IMR-90 (cell line): ENCODE data around the gene OXSM.

Source experiments
- CEBPB ChIP-seq: IDR thresholded peaks from 2 replicates; pipeline ENCODE4 v1.6.1; 2012; ENCODE audit warnings: low read depth, low read length, improper control_type of control experiment
- FOS ChIP-seq: fragments of 150-350 bp; IDR thresholded peaks from 2 replicates; pipeline ENCODE4 v1.6.1; 2016; ENCODE audit warnings: low read depth, low read length
- MAFK ChIP-seq: IDR thresholded peaks from 2 replicates; pipeline ENCODE4 v1.6.1; 2012; ENCODE audit warnings: low read depth, low read length, improper control_type of control experiment
- MAZ ChIP-seq: IDR thresholded peaks from 2 replicates; pipeline ENCODE4 v1.6.1; 2012; ENCODE audit warnings: low read depth, mild to moderate bottlenecking, low read length, improper control_type of control experiment, moderate library complexity, borderline replicate concordance
- MXI1 ChIP-seq: IDR thresholded peaks from 2 replicates; pipeline ENCODE4 v1.6.1; 2012; ENCODE audit warnings: low read depth, mild to moderate bottlenecking, low read length, moderate library complexity, borderline replicate concordance
- POLR2A ChIP-seq: IDR thresholded peaks from 2 replicates; pipeline ENCODE4 v1.6.1; 2012; ENCODE audit warnings: mild to moderate bottlenecking, low read depth, low read length
- RAD21 ChIP-seq: IDR thresholded peaks from 2 replicates; pipeline ENCODE4 v1.6.1; 2012; ENCODE audit warnings: low read length, improper control_type of control experiment
- RCOR1 ChIP-seq: IDR thresholded peaks from 2 replicates; pipeline ENCODE4 v1.6.1; 2012; ENCODE audit warnings: mild to moderate bottlenecking, low read length, improper control_type of control experiment; ENCODE audit not compliant: insufficient replicate concordance
- SMC3 ChIP-seq: fragments of 150-350 bp; IDR thresholded peaks from 2 replicates; pipeline ENCODE4 v1.6.1; 2016; ENCODE audit warnings: low read depth, mild to moderate bottlenecking, antibody characterized with exemption, low read length, moderate library complexity
- TF ChIP-seq, protein P1 (sequence below): conservative IDR thresholded peaks from 2 replicates; pipeline ENCODE4 v1.5.1; 2012; ENCODE audit warnings: mild to moderate bottlenecking, low read depth, low read length, improper control_type of control experiment
- TF ChIP-seq, protein P2 (sequence below): fragments of 150-350 bp; IDR thresholded peaks from 2 replicates; pipeline ENCODE4 v1.6.1; 2017; ENCODE audit warnings: mild to moderate bottlenecking, antibody characterized with exemption, low read length, low read depth
- TF ChIP-seq, protein P3 (sequence below): fragments of 150-350 bp; IDR thresholded peaks from 2 replicates; pipeline ENCODE4 v1.6.1; 2016; ENCODE audit warnings: low read depth, mild to moderate bottlenecking, low read length, moderate library complexity, borderline replicate concordance

DNA sequence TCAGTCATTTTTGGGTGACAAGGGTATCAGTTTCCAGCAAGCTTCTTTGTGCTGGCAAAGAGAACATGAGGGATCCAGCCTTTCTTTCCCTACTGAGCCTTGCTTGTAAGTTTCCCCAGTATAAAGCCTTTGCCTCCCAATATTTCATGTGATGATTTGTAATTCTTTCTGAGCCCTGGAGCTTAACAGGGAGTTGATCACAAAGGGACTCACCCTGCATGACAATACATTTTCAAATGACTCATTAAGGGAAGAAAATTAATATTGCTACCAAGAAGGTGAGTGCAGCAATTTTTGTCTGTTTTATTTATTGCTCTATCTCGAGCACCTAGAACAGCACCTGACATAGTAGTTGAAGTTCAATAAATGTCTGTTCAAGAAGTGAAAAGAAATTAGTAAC, 27.7 kb downstream of the OXSM start:
- TF ChIP-seq, protein P1, sequence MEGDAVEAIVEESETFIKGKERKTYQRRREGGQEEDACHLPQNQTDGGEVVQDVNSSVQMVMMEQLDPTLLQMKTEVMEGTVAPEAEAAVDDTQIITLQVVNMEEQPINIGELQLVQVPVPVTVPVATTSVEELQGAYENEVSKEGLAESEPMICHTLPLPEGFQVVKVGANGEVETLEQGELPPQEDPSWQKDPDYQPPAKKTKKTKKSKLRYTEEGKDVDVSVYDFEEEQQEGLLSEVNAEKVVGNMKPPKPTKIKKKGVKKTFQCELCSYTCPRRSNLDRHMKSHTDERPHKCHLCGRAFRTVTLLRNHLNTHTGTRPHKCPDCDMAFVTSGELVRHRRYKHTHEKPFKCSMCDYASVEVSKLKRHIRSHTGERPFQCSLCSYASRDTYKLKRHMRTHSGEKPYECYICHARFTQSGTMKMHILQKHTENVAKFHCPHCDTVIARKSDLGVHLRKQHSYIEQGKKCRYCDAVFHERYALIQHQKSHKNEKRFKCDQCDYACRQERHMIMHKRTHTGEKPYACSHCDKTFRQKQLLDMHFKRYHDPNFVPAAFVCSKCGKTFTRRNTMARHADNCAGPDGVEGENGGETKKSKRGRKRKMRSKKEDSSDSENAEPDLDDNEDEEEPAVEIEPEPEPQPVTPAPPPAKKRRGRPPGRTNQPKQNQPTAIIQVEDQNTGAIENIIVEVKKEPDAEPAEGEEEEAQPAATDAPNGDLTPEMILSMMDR: no peak
- no peak for TF ChIP-seq POLR2A
- TF ChIP-seq, protein P2, sequence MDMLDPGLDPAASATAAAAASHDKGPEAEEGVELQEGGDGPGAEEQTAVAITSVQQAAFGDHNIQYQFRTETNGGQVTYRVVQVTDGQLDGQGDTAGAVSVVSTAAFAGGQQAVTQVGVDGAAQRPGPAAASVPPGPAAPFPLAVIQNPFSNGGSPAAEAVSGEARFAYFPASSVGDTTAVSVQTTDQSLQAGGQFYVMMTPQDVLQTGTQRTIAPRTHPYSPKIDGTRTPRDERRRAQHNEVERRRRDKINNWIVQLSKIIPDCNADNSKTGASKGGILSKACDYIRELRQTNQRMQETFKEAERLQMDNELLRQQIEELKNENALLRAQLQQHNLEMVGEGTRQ: no peak
- TF ChIP-seq MAZ: no peak
- TF ChIP-seq MXI1: no peak
- TF ChIP-seq FOS: no peak
- no peak for TF ChIP-seq CEBPB
- no peak for TF ChIP-seq MAFK
- TF ChIP-seq RCOR1: no peak
- no peak for TF ChIP-seq SMC3
- no peak for TF ChIP-seq RAD21
- TF ChIP-seq, protein P3, sequence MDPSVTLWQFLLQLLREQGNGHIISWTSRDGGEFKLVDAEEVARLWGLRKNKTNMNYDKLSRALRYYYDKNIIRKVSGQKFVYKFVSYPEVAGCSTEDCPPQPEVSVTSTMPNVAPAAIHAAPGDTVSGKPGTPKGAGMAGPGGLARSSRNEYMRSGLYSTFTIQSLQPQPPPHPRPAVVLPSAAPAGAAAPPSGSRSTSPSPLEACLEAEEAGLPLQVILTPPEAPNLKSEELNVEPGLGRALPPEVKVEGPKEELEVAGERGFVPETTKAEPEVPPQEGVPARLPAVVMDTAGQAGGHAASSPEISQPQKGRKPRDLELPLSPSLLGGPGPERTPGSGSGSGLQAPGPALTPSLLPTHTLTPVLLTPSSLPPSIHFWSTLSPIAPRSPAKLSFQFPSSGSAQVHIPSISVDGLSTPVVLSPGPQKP: no peak
